Transverse colon (tissue), 4 donors: ENCODE measurements around the gene GNB1L. TPM values are rescaled to one million over a fixed set of nuclear protein-coding genes. Genes with fewer than 3 reads are reported as not detected.

Experiments used
- DNase-seq: peaks from one replicate; pipeline ENCODE4 v3.0.0-alpha.2; 2019
- H3K27ac ChIP-seq, 4 donors: fragments of 200-600 bp; sonication (generic); 2 replicates each; pipeline ENCODE4 v1.5.1; 2016 to 2018; ENCODE audit warnings: inconsistent platforms in 4 of 4
- H3K27me3 ChIP-seq: fragments of 200-600 bp; sonication (generic); 2 replicates; pipeline ENCODE4 v1.5.1; 2017; ENCODE audit warnings: inconsistent platforms
- H3K36me3 ChIP-seq, 4 donors: fragments of 200-600 bp; sonication (generic); 2 replicates each; pipeline ENCODE4 v1.5.1; 2017 to 2019; ENCODE audit warnings: inconsistent platforms in 4 of 4
- H3K4me1 ChIP-seq, 4 donors: fragments of 200-600 bp; sonication (generic); 2 replicates each; pipeline ENCODE4 v1.5.1; 2017 to 2020; ENCODE audit warnings: inconsistent platforms in 4 of 4
- H3K4me3 ChIP-seq, 4 donors: fragments of 200-600 bp; sonication (generic); 1 replicate in 1 of 4; 2 replicates in 3 of 4; pipeline versions ENCODE4 v1.5.1 to v1.6.1; 2017 to 2019; ENCODE audit warnings: inconsistent platforms in 4 of 4
- H3K9me3 ChIP-seq, 2 donors: fragments of 200-600 bp; sonication (generic); 2 replicates each; pipeline ENCODE4 v1.5.1; 2017 to 2019; ENCODE audit warnings: inconsistent platforms in 2 of 2
- CTCF ChIP-seq, 5 experiments: fragments of 200-600 bp in 3 of 5; fragments of 450-650 bp in 2 of 5; sonication (generic) in 3 of 5; IDR thresholded peaks; 1 replicate in 2 of 5; 2 replicates in 3 of 5; pipeline ENCODE4 v1.5.1; 2016 to 2017; ENCODE audit warnings: antibody characterized with exemption in 5 of 5, inconsistent platforms in 3 of 5, mild to moderate bottlenecking in 2 of 5, moderate library complexity in 1 of 5
- EP300 ChIP-seq: sonication (generic); formaldehyde crosslinking; IDR thresholded peaks from one replicate; pipeline ENCODE4 v1.6.1; 2017; ENCODE audit warnings: antibody characterized with exemption, low read depth
- POLR2A ChIP-seq: fragments of 450-650 bp; IDR thresholded peaks from one replicate; pipeline ENCODE4 v1.6.1; 2016; ENCODE audit warnings: antibody characterized with exemption, mild to moderate bottlenecking, moderate library complexity
- POLR2AphosphoS5 ChIP-seq, 3 donors: sonication (generic); formaldehyde crosslinking; IDR thresholded peaks; one replicate each; pipeline ENCODE4 v1.6.1; 2016; ENCODE audit warnings: antibody characterized with exemption in 3 of 3
- WGBS, 2 donors: methylation state at CpG; one replicate each; pipeline ENCODE4 v1.1.5; 2018; ENCODE audit warnings: low coverage in 1 of 2; 5-methylcytosine and 5-hydroxymethylcytosine counted together
- in situ Hi-C, 4 donors: fragments of 200-750 bp; cut with MboI; loops; one replicate each; pipeline versions ENCODE4 v1.15.0 to v1.15.1; 2017; ENCODE audit warnings: low sequenced_read_pairs in 3 of 4, low pct_ligation_motif_present in 1 of 4, low pct_unique_long_range_greater_than_20kb in 1 of 4
- intact Hi-C: fragments of 100-400 bp; cut with DNase I; formaldehyde crosslinking; loops from one replicate; pipeline ENCODE4 v1.15.1; 2023; ENCODE audit warnings: low total_unique reads
- total RNA-seq, 4 donors: library from RNA; depleted of rRNA; stranded (reverse); fragments of >200 nt; gene quantifications; one replicate each; pipeline ENCODE4 v1.1.0, GENCODE V29; 2016

GNB1L gene
- total RNA-seq, 4 donors from 2014 or later = 0.80 to 4.8 (median 2.8) TPM

DNA sequence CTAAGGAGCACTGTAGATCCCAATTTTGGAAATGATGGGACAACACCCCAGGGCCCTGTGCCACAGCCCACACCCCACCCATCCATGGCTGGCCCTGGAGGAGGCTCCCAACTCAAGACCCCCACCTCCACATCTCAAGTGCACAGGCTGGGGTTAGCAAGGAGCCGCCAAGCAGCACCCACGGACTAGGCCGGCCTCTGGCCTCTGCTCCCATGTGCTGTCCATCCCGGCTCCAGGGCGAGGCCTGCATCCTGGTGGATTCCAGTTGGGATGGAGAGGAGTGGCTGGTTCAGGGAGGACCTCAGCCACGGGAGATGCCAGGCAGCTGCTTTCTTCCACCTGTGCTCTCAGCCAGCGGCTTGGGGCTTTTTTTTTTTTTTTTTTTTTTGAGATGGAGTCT lies 43.5 kb upstream of the GNB1L start:
- H3K9me3 ChIP-seq = no peaks in the 10 kb centered on the region
- no peaks in the 10 kb centered on the region for H3K36me3 ChIP-seq
- in situ Hi-C loops = no loop called here
- H3K4me3 ChIP-seq = no peak overlapping the region
- peaks cover 0 to 8% (median 6%) of the 10 kb centered on the region in 4 donors for H3K4me1 ChIP-seq
- no peak overlapping the region for H3K27ac ChIP-seq
- no peak for DNase-seq
- WGBS, 2 donors = 65 to 86% methylated on average over 3 to 7 of the region's 7 CpGs
- TF ChIP-seq POLR2AphosphoS5 (IDR thresholded peaks at IDR 0.05) (no peak), CTCF (IDR thresholded peaks at IDR 0.05) (no peak), POLR2A (no peak), EP300 (no peak)
- H3K27me3 ChIP-seq = no peaks in the 10 kb centered on the region
- intact Hi-C loops = no loop called here

DNA sequence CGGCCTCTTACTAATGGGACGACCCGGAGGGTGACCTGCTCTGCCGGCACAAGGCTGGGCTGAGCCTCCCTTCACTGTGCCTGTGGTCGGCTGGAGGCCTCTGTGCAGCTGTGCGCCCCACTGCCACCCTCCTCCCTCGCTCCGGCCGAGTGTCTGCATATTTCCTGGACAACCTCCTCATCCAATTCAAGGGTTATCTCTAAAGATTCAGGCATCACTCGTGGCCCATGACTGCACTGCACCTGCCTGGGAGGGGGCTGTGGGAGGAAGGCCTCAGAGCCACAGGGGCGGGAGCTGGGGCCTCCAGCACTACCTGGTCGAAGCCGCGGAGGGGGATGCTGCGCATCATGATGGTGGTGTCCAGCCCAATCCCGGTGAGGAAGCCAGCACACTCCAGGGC lies 43.1 kb upstream of the GNB1L start:
- Histone ChIP-seq H3K27me3 (no peaks in the 10 kb centered on the region), H3K9me3 (no peaks in the 10 kb centered on the region), H3K27ac (no peak overlapping the region), H3K4me3 (no peak overlapping the region), H3K4me1 (peaks cover 0 to 8% (median 6%) of the 10 kb centered on the region in 4 donors), H3K36me3 (no peaks in the 10 kb centered on the region)
- TF ChIP-seq CTCF (IDR thresholded peaks at IDR 0.05) (no peak), POLR2AphosphoS5 (IDR thresholded peaks at IDR 0.05) (no peak)
- 90% methylated on average over 15 of the region's 16 CpGs; no CpG with 5 or more reads in 1 of the 2 donors for WGBS, 2 donors
- DNase-seq = no peak
- in situ Hi-C loops = no loop called here
- intact Hi-C loops = no loop called here

DNA sequence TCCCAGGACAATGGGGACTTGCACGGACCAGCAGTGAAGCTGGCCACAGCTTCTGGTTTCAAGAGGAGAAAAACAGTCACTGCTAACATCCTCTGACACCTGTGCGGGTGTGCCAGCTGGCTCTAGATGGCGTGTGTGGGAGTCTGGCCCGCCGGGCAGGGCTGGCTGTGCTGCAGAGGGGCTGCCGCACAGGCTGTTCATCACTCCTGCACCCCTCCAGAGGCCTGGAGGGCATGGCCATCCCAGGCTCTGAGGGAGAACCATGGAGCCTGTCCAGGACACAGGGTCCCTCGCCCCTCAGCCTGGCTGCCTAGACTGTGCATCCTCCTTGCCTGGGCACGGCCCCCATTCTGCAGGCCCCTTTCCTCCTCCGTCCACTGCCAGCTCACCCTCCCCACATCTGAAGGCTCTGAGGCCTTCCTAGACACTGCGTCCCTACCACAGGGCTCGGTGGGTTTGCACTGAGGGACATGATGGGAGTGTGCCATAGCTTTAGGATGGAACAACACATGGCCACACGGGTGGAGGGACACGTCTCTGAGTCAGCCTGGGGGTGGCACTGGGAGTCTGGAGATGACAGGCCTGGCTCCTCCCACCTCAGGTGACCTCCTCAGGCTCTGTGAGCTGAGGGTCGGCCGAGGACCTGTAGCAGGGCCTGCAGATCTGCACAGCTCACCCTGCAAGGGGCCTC lies 42.1 kb upstream of the GNB1L start:
- H3K27me3 ChIP-seq = no peaks in the 10 kb centered on the region
- no peak overlapping the region for H3K4me3 ChIP-seq
- DNase-seq = no peak
- in situ Hi-C loops (no loop called here), intact Hi-C loops (no loop called here)
- H3K27ac ChIP-seq = no peak overlapping the region
- H3K36me3 ChIP-seq = no peaks in the 10 kb centered on the region
- TF ChIP-seq POLR2A (no peak), CTCF (IDR thresholded peaks at IDR 0.05) (no peak), EP300 (no peak), POLR2AphosphoS5 (IDR thresholded peaks at IDR 0.05) (no peak)
- no peaks in the 10 kb centered on the region for H3K9me3 ChIP-seq
- H3K4me1 ChIP-seq = peaks cover 0 to 14% (median 7%) of the 10 kb centered on the region in 4 donors
- 83% methylated on average over 11 of the region's 15 CpGs; no CpG with 5 or more reads in 1 of the 2 donors for WGBS, 2 donors

- WGBS, 2 donors = 91 to 92% methylated on average over 8 to 18 of the region's 23 CpGs
- H3K4me1 ChIP-seq = peaks cover 0 to 9% (median 4%) of the 10 kb centered on the region in 4 donors
- no peaks in the 10 kb centered on the region for H3K27me3 ChIP-seq
- H3K4me3 ChIP-seq = no peak overlapping the region
- no peak for TF ChIP-seq EP300
- TF ChIP-seq POLR2A = no peak
- TF ChIP-seq POLR2AphosphoS5 (IDR thresholded peaks at IDR 0.05) = no peak
- no peak for DNase-seq
- in situ Hi-C loops (no loop called here), intact Hi-C loops (no loop called here)
- no peaks in the 10 kb centered on the region for H3K9me3 ChIP-seq
- H3K27ac ChIP-seq = no peak overlapping the region
- no peaks in the 10 kb centered on the region for H3K36me3 ChIP-seq
These were observed 40.6 kb upstream of the GNB1L start for GRCh38 chr22:19895160-19895849.
